Measurements from ENCODE around the gene FGF2.
"Not testable (repeated sequence)": the region's sequence is repeated elsewhere in the genome, so short reads cannot be mapped to it uniquely, and the experiment has no call there.

The FGF2 gene

GRCh38 chr4:122785099-122785498 is 41.5 kb upstream of the FGF2 start:
- TF ChIP-seq CTCF (IDR thresholded peaks at IDR 0.05; ENCODE audit: extremely low read depth, missing control alignments), result no peak
- DNase-seq (ENCODE audit: low spot score), result no peak

GRCh38 chr4:122786296-122786695 is 40.3 kb upstream of the FGF2 start:
- not testable (repeated sequence) for DNase-seq (ENCODE audit: low spot score)

- DNase-seq (ENCODE audit: low spot score), result not testable (repeated sequence)
Observed at GRCh38 chr4:122786920-122787319, 39.7 kb upstream of the FGF2 start.

GRCh38 chr4:122787940-122788339 is 38.7 kb upstream of the FGF2 start:
- TF ChIP-seq CTCF (IDR thresholded peaks at IDR 0.05; ENCODE audit: extremely low read depth, missing control alignments), result no peak
- DNase-seq (ENCODE audit: low spot score), result no peak

- TF ChIP-seq CTCF (IDR thresholded peaks at IDR 0.05; ENCODE audit: extremely low read depth, missing control alignments), result no peak
- DNase-seq (ENCODE audit: low spot score), result no peak
Observed at GRCh38 chr4:122788935-122789334, 37.7 kb upstream of the FGF2 start.

GRCh38 chr4:122793811-122794210 is 32.8 kb upstream of the FGF2 start:
- no peak for TF ChIP-seq CTCF (IDR thresholded peaks at IDR 0.05; ENCODE audit: extremely low read depth, missing control alignments)
- no peak for DNase-seq (ENCODE audit: low spot score)

GRCh38 chr4:122796801-122797404 is 29.7 kb upstream of the FGF2 start:
- DNase-seq (ENCODE audit: low spot score), result no peak

GRCh38 chr4:122797405-122798094 is 29.1 kb upstream of the FGF2 start:
- DNase-seq (ENCODE audit: low spot score), result no peak
- no peak for TF ChIP-seq CTCF (IDR thresholded peaks at IDR 0.05; ENCODE audit: extremely low read depth, missing control alignments)

More at GRCh38 chr4:122796801-122797404, 29.7 kb upstream of the FGF2 start:
- TF ChIP-seq CTCF (IDR thresholded peaks at IDR 0.05; ENCODE audit: extremely low read depth, missing control alignments), result no peak

Data from GM20000 (cell line).